Mesenchymal stem cell (in vitro differentiated cells and primary cell): ENCODE results near the gene SARS2. TPM values are rescaled to one million over a fixed set of nuclear protein-coding genes. Genes with fewer than 3 reads are reported as not detected.

Experiments
- DNase-seq: peaks from one replicate; pipeline ENCODE4 v3.0.0-alpha.2; 2013
- H2AFZ ChIP-seq: one replicate; pipeline ENCODE4 v1.6.1; 2013; ENCODE audit warnings: low read depth, mild to moderate bottlenecking, control low read depth, inconsistent platforms, low read length, moderate library complexity
- H2AK5ac ChIP-seq: 2 replicates; pipeline ENCODE4 v1.6.1; 2013; ENCODE audit warnings: low read length, moderate library complexity, mild to moderate bottlenecking, inconsistent platforms; ENCODE audit not compliant: severe bottlenecking
- H2BK120ac ChIP-seq: one replicate; pipeline ENCODE4 v1.6.1; 2013; ENCODE audit warnings: low read depth, mild to moderate bottlenecking, inconsistent platforms, low read length, moderate library complexity
- H2BK12ac ChIP-seq, 2 experiments: one replicate each; pipeline ENCODE4 v1.6.1; 2013; ENCODE audit warnings: inconsistent platforms in 2 of 2, low read length in 2 of 2, mild to moderate bottlenecking in 2 of 2, moderate library complexity in 2 of 2, control low read depth in 1 of 2
- H2BK15ac ChIP-seq: one replicate; pipeline ENCODE4 v1.6.1; 2013; ENCODE audit warnings: mild to moderate bottlenecking, low read depth, inconsistent platforms; ENCODE audit not compliant: poor library complexity, severe bottlenecking
- H2BK5ac ChIP-seq: 2 replicates; pipeline ENCODE4 v1.6.1; 2013; ENCODE audit warnings: low read depth, mild to moderate bottlenecking, low read length, control low read depth, inconsistent platforms; ENCODE audit not compliant: poor library complexity, severe bottlenecking
- H3K14ac ChIP-seq, 2 experiments: one replicate each; pipeline ENCODE4 v1.6.1; 2013; ENCODE audit warnings: inconsistent platforms in 2 of 2, low read length in 2 of 2, control low read depth in 1 of 2, mild to moderate bottlenecking in 1 of 2, moderate library complexity in 1 of 2
- H3K18ac ChIP-seq, 2 experiments: one replicate each; pipeline ENCODE4 v1.6.1; 2013; ENCODE audit warnings: inconsistent platforms in 2 of 2, low read length in 2 of 2, control low read depth in 1 of 2, low read depth in 1 of 2, mild to moderate bottlenecking in 1 of 2
- H3K23ac ChIP-seq, 2 experiments: one replicate each; pipeline ENCODE4 v1.6.1; 2013; ENCODE audit warnings: inconsistent platforms in 2 of 2, low read length in 2 of 2, mild to moderate bottlenecking in 2 of 2, moderate library complexity in 2 of 2, control low read depth in 1 of 2
- H3K27ac ChIP-seq: 2 replicates; pipeline ENCODE4 v1.5.1; 2013; ENCODE audit warnings: mild to moderate bottlenecking, moderate library complexity, low read length, control low read depth, inconsistent platforms; ENCODE audit not compliant: poor library complexity, severe bottlenecking
- H3K27me3 ChIP-seq, 2 experiments: 2 replicates each; pipeline versions ENCODE4 v1.6.1 to v1.7.0; 2013; ENCODE audit warnings: low read length in 2 of 2, mild to moderate bottlenecking in 2 of 2, moderate library complexity in 2 of 2, control low read depth in 1 of 2, inconsistent platforms in 1 of 2; ENCODE audit not compliant: control insufficient read depth in 1 of 2, insufficient read depth in 1 of 2
- H3K36me3 ChIP-seq, 2 experiments: 2 replicates each; pipeline versions ENCODE4 v1.6.1 to v1.7.0; 2013; ENCODE audit warnings: low read length in 2 of 2, control low read depth in 1 of 2, inconsistent platforms in 1 of 2, low read depth in 1 of 2, mild to moderate bottlenecking in 1 of 2; ENCODE audit not compliant: insufficient read depth in 2 of 2, control insufficient read depth in 1 of 2
- H3K4ac ChIP-seq, 2 experiments: one replicate each; pipeline ENCODE4 v1.6.1; 2013; ENCODE audit warnings: inconsistent platforms in 2 of 2, low read length in 2 of 2, mild to moderate bottlenecking in 2 of 2, moderate library complexity in 2 of 2, control low read depth in 1 of 2, low read depth in 1 of 2
- H3K4me1 ChIP-seq: 2 replicates; pipeline ENCODE4 v1.6.1; 2013; ENCODE audit warnings: low read depth, low read length, control low read depth; ENCODE audit not compliant: control insufficient read depth, insufficient read depth
- H3K4me2 ChIP-seq: 2 replicates; pipeline ENCODE4 v1.6.1; 2013; ENCODE audit warnings: low read length, mild to moderate bottlenecking, inconsistent platforms; ENCODE audit not compliant: poor library complexity, severe bottlenecking
- H3K4me3 ChIP-seq, 2 experiments: 2 replicates each; pipeline versions ENCODE4 v1.5.1 to v1.7.0; 2013; ENCODE audit warnings: low read length in 2 of 2, mild to moderate bottlenecking in 2 of 2, control low read depth in 1 of 2, low read depth in 1 of 2; ENCODE audit not compliant: insufficient read depth in 1 of 2
- H3K79me1 ChIP-seq: replicated peaks from 2 replicates; pipeline ENCODE4 v1.6.1; 2013; ENCODE audit warnings: mild to moderate bottlenecking, control low read depth, low read length, inconsistent platforms; ENCODE audit not compliant: poor library complexity, severe bottlenecking
- H3K9ac ChIP-seq: 2 replicates; pipeline ENCODE4 v1.7.0; 2013; ENCODE audit warnings: mild to moderate bottlenecking, low read length, moderate library complexity
- H3K9me3 ChIP-seq: 2 replicates; pipeline ENCODE4 v1.7.0; 2013; ENCODE audit warnings: mild to moderate bottlenecking, low read length; ENCODE audit not compliant: control insufficient read depth
- H4K8ac ChIP-seq: one replicate; pipeline ENCODE4 v1.6.1; 2013; ENCODE audit warnings: inconsistent platforms, mild to moderate bottlenecking, low read length, moderate library complexity
- H4K91ac ChIP-seq: one replicate; pipeline ENCODE4 v1.6.1; 2013; ENCODE audit warnings: mild to moderate bottlenecking, low read length, inconsistent platforms
- WGBS: methylation state at CpG from one replicate; pipeline ENCODE4 v1.1.7; 2013; ENCODE audit warnings: mixed read lengths; 5-methylcytosine and 5-hydroxymethylcytosine counted together
- polyA plus RNA-seq, 2 experiments: library from polyadenylated mRNA; stranded (reverse); fragments of 200-250 nt; gene quantifications; one replicate each; pipeline ENCODE4 v1.2.3, GENCODE V29; 2013

Gene SARS2, protein sequence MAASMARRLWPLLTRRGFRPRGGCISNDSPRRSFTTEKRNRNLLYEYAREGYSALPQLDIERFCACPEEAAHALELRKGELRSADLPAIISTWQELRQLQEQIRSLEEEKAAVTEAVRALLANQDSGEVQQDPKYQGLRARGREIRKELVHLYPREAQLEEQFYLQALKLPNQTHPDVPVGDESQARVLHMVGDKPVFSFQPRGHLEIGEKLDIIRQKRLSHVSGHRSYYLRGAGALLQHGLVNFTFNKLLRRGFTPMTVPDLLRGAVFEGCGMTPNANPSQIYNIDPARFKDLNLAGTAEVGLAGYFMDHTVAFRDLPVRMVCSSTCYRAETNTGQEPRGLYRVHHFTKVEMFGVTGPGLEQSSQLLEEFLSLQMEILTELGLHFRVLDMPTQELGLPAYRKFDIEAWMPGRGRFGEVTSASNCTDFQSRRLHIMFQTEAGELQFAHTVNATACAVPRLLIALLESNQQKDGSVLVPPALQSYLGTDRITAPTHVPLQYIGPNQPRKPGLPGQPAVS
- polyA plus RNA-seq (2013, experiment 1 of 2): 17.6 TPM
- polyA plus RNA-seq (2013, experiment 2 of 2): 15.2 TPM

DNA sequence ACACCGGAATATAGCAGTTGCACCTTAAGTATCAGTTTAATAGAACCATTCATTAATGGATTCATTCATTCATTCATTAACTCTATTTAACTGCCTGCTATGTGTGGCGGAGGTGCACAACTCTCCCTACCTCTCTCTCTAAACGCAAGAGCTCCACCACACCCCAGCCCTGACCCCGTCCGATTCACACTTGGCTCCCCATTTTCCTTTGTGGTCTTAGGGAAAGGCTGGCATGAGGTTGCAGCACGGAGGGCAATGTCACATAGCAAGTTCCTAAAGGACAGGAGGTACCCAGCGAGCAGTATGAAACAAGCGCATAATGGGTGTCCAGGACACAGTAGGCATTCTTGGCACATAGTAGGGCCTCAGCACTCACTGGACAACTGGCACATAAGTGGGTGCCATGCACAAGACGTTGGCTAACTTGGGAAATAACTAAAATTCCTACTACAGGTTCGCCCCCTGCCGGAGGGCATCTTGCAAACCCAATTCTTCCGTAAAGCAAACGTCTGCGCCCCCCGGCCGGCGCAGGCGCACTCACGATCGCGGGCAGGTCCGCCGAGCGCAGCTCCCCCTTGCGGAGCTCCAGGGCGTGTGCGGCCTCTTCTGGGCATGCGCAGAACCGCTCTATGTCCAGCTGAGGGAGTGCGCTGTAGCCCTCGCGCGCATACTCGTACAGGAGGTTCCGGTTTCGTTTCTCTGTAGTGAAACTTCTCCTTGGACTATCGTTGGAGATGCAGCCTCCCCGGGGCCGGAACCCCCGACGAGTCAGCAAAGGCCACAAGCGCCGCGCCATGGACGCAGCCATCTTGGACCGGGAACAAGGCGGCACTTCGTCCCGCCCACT, at the start of gene SARS2:
TSS of gene SARS2 (minus strand) at position 835 of the 847 bp plus-strand sequence. CDS start at position 808, 27 bp downstream.
- WGBS: 4% methylated on average over 49 of the region's 49 CpGs

DNA sequence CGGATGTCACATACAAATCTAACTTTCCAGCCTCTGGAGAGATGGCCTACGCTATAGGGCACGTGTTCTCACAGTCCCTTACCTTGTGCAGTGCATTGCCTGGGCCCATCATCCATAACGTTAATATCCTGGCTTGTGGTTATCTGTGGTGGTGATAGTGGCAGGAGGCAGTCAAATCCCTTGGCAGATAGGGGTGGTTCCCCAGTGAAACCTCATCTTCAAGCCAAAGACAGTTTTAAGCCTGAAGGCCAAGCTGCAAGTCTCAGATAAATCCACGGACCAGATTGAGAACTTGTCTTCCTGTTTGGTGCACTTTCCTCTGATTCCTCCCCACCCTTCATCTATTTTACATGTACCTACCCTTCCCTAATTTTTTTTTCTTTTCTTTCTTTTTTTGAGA, 49.2 kb upstream of the SARS2 start:
- H2BK5ac ChIP-seq: no peak overlapping the region
- H3K4me2 ChIP-seq: no peak overlapping the region
- H3K4me1 ChIP-seq: peaks cover 20% of the 10 kb centered on the region
- no peak overlapping the region for H3K27ac ChIP-seq
- no peaks in the 10 kb centered on the region for H3K27me3 ChIP-seq
- H2BK15ac ChIP-seq: no peak overlapping the region
- H3K36me3 ChIP-seq: no peaks in the 10 kb centered on the region
- H2AK5ac ChIP-seq: no peak overlapping the region
- H3K9me3 ChIP-seq: no peaks in the 10 kb centered on the region
- DNase-seq: no peak
- H2BK12ac ChIP-seq: no peak overlapping the region
- H3K18ac ChIP-seq: no peak overlapping the region
- H3K9ac ChIP-seq: no peak overlapping the region
- no peak overlapping the region for H4K8ac ChIP-seq
- H3K4ac ChIP-seq: no peak overlapping the region
- no peak overlapping the region for H4K91ac ChIP-seq
- H2BK120ac ChIP-seq: no peak overlapping the region
- no peaks in the 10 kb centered on the region for H3K79me1 ChIP-seq
- H2AFZ ChIP-seq: no peak overlapping the region
- WGBS: 91% methylated on average over 4 of the region's 5 CpGs
- H3K23ac ChIP-seq: no peak overlapping the region
- H3K14ac ChIP-seq: peak overlapping the region in 1 of 2 experiments; percentile 4
- no peak overlapping the region for H3K4me3 ChIP-seq

More for the DNA sequence above, at the start of gene SARS2:
- H3K36me3 ChIP-seq: peaks cover 34 to 41% of the 10 kb centered on the region in 2 experiments
- H3K4ac ChIP-seq: peak within 1 kb of the TSS; percentile 85 to 89
- peak within 1 kb of the TSS; percentile 80 to 89 for H3K4me3 ChIP-seq
- H2AK5ac ChIP-seq: peak within 1 kb of the TSS; percentile 33
- H3K14ac ChIP-seq: peak within 1 kb of the TSS in 1 of 2 experiments; percentile 50
- peak within 1 kb of the TSS; percentile 81 for H2BK5ac ChIP-seq
- peak within 1 kb of the TSS; percentile 97 for H3K4me2 ChIP-seq
- H2BK120ac ChIP-seq: peak within 1 kb of the TSS; percentile 30
- H4K8ac ChIP-seq: peak within 1 kb of the TSS; percentile 95
- peak within 1 kb of the TSS; percentile 97 for H3K27ac ChIP-seq
- H2AFZ ChIP-seq: peak within 1 kb of the TSS; percentile 89
- H2BK12ac ChIP-seq: peak within 1 kb of the TSS in 1 of 2 experiments; percentile 21
- DNase-seq: peak; percentile 94
- H3K79me1 ChIP-seq: peaks cover 32% of the 10 kb centered on the region
- no peaks in the 10 kb centered on the region for H3K27me3 ChIP-seq
- H4K91ac ChIP-seq: peak within 1 kb of the TSS; percentile 75
- H3K4me1 ChIP-seq: peaks cover 10% of the 10 kb centered on the region
- H3K9ac ChIP-seq: peak within 1 kb of the TSS; percentile 95
- no peaks in the 10 kb centered on the region for H3K9me3 ChIP-seq
- peak within 1 kb of the TSS; percentile 75 to 91 for H3K18ac ChIP-seq
- no peak within 1 kb of the TSS for H3K23ac ChIP-seq
- H2BK15ac ChIP-seq: peak within 1 kb of the TSS; percentile 71

DNA sequence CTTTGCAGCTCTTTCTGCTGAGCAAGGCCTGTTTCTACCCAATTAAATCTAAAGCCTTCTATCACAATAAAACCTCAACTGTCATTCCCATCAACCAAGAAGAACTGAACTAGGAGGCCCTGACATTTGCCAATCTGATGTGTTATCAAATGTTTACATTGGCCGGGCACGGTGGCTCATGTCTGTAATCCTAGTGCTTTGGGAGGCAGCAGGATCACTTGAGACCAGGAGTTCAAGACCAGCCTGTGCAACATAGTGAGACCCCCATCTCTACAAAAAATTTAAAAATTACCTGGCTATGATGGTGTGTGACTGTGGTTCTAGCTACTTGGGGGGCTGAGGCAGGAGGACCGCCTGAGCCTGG, 47.7 kb upstream of the SARS2 start:
- no peak overlapping the region for H2BK12ac ChIP-seq

More for the DNA sequence above, 47.7 kb upstream of the SARS2 start:
- no peak overlapping the region for H3K9ac ChIP-seq
- no peaks in the 10 kb centered on the region for H3K36me3 ChIP-seq
- H2AFZ ChIP-seq: no peak overlapping the region
- 50% methylated on average over 3 of the region's 3 CpGs for WGBS
- peaks cover 20% of the 10 kb centered on the region for H3K4me1 ChIP-seq
- H3K4me3 ChIP-seq: no peak overlapping the region
- H3K9me3 ChIP-seq: no peaks in the 10 kb centered on the region
- H3K4ac ChIP-seq: no peak overlapping the region
- H2BK5ac ChIP-seq: no peak overlapping the region
- no peak overlapping the region for H2AK5ac ChIP-seq
- no peak overlapping the region for H3K23ac ChIP-seq
- H4K91ac ChIP-seq: no peak overlapping the region
- DNase-seq: no peak
- H3K4me2 ChIP-seq: no peak overlapping the region
- peaks cover under 1% of the 10 kb centered on the region for H3K79me1 ChIP-seq
- no peak overlapping the region for H3K14ac ChIP-seq
- no peak overlapping the region for H3K18ac ChIP-seq
- no peak overlapping the region for H3K27ac ChIP-seq
- no peak overlapping the region for H2BK120ac ChIP-seq
- H4K8ac ChIP-seq: no peak overlapping the region
- H3K27me3 ChIP-seq: no peaks in the 10 kb centered on the region
- H2BK15ac ChIP-seq: no peak overlapping the region
